ENCODE data around the gene GLI1.
"Not testable (repeated sequence)": the region's sequence is repeated elsewhere in the genome, so short reads cannot be mapped to it uniquely, and the experiment has no call there.

The GLI1 gene

GRCh38 chr12:57441846-57442427 is 17.6 kb upstream of the GLI1 start:
- no peak for DNase-seq

- not testable (repeated sequence) for DNase-seq
Observed at GRCh38 chr12:57444337-57444736, 15.2 kb upstream of the GLI1 start.

- no peak for DNase-seq
Observed at GRCh38 chr12:57444744-57445143, 14.8 kb upstream of the GLI1 start.

GRCh38 chr12:57446292-57446960 is 13.2 kb upstream of the GLI1 start:
- no peak for DNase-seq

GRCh38 chr12:57448669-57449068 is 10.9 kb upstream of the GLI1 start:
- DNase-seq: no peak

- DNase-seq: no peak
Observed at GRCh38 chr12:57449375-57449774, 10.2 kb upstream of the GLI1 start.

- no peak for DNase-seq
Observed at GRCh38 chr12:57450057-57450456, 9.5 kb upstream of the GLI1 start.

GRCh38 chr12:57451233-57451778 is 8.3 kb upstream of the GLI1 start:
- DNase-seq: no peak

GRCh38 chr12:57452181-57452936 is 7.2 kb upstream of the GLI1 start:
- no peak for DNase-seq

GRCh38 chr12:57452937-57453509 is 6.6 kb upstream of the GLI1 start:
- DNase-seq: peak; percentile 51

GRCh38 chr12:57454213-57454565 is 5.4 kb upstream of the GLI1 start:
- DNase-seq: no peak

GRCh38 chr12:57454566-57455373 is 4.8 kb upstream of the GLI1 start, which contains the start of gene INHBE:
INHBE (plus strand) TSS chr12:57455307; CDS start chr12:57455537, 230 bp downstream.
- no peak for DNase-seq

- DNase-seq: no peak
Observed at GRCh38 chr12:57455374-57456144, 4.0 kb upstream of the GLI1 start.

GRCh38 chr12:57456145-57456700 is 3.4 kb upstream of the GLI1 start:
- peak; percentile 73 for DNase-seq

- DNase-seq: no peak
Observed at GRCh38 chr12:57456737-57457490, 2.7 kb upstream of the GLI1 start.

GRCh38 chr12:57458665-57459054 is 925 bp upstream of the GLI1 start:
- DNase-seq: no peak

- peak; percentile 96 for DNase-seq
Observed at GRCh38 chr12:57459055-57459749, 383 bp upstream of the GLI1 start.

GRCh38 chr12:57460468-57460784 is 841 bp downstream of the GLI1 start:
- no peak for DNase-seq

GRCh38 chr12:57460841-57461275 is 1.3 kb downstream of the GLI1 start:
- DNase-seq: no peak

- no peak for DNase-seq
Observed at GRCh38 chr12:57461276-57461916, 1.8 kb downstream of the GLI1 start.

Measured in activated CD4-positive, alpha-beta T cell treated with anti-CD3 and anti-CD28 coated beads, Interleukin-2, amount 50 U/mL, for 16 hours (primary cell).